Endothelial cell of umbilical vein (primary cell): ENCODE measurements around the gene LAMP1.

Source experiments
- CTCF ChIP-seq, 2 donors: IDR thresholded peaks; 1 replicate in 1 of 2; 2 replicates in 1 of 2; pipeline ENCODE4 v1.5.1; 2011; ENCODE audit warnings: low read length in 2 of 2, mild to moderate bottlenecking in 2 of 2, moderate library complexity in 2 of 2, control low read depth in 1 of 2, inconsistent platforms in 1 of 2, low read depth in 1 of 2; ENCODE audit not compliant: insufficient read depth in 1 of 2; ENCODE audit errors: extremely low read depth in 1 of 2
- EZH2 ChIP-seq: IDR thresholded peaks from 2 replicates; pipeline ENCODE4 v1.6.1; 2012; ENCODE audit warnings: borderline replicate concordance, low read depth, mild to moderate bottlenecking, moderate library complexity, low read length, inconsistent platforms; ENCODE audit not compliant: severe bottlenecking
- GATA2 ChIP-seq: IDR thresholded peaks from 2 replicates; pipeline ENCODE4 v1.7.0; 2011; ENCODE audit warnings: low read depth, mild to moderate bottlenecking, moderate library complexity, mixed read lengths, low read length; ENCODE audit not compliant: insufficient read length, insufficient read depth
- JUN ChIP-seq: IDR thresholded peaks from 2 replicates; pipeline ENCODE4 v1.6.1; 2011; ENCODE audit warnings: borderline replicate concordance, low read depth; ENCODE audit not compliant: insufficient read length, insufficient read depth
- MAX ChIP-seq: IDR thresholded peaks from 2 replicates; pipeline ENCODE4 v1.6.1; 2011; ENCODE audit not compliant: insufficient read depth, insufficient read length
- POLR2A ChIP-seq: IDR thresholded peaks from 2 replicates; pipeline ENCODE4 v1.6.1; 2012; ENCODE audit warnings: low read depth, mild to moderate bottlenecking, control low read depth, low read length
- POLR2AphosphoS5 ChIP-seq: IDR thresholded peaks from 2 replicates; pipeline ENCODE4 v1.6.1; 2012; ENCODE audit warnings: low read depth, mild to moderate bottlenecking, control low read depth, low read length, moderate library complexity; ENCODE audit not compliant: insufficient read depth

GRCh38 chr13:113304121-113304520 is 7.1 kb downstream of the LAMP1 start:
- TF ChIP-seq POLR2A (no peak), CTCF (IDR thresholded peaks at IDR 0.05; ENCODE audit: extremely low read depth in 1 of 2, insufficient read depth in 1 of 2, low read depth in 1 of 2, low read length in 2 of 2) (no peak), EZH2 (no peak), MAX (no peak), JUN (no peak), POLR2AphosphoS5 (no peak), GATA2 (no peak)
